ENCODE data around the gene CPED1.

DNA sequence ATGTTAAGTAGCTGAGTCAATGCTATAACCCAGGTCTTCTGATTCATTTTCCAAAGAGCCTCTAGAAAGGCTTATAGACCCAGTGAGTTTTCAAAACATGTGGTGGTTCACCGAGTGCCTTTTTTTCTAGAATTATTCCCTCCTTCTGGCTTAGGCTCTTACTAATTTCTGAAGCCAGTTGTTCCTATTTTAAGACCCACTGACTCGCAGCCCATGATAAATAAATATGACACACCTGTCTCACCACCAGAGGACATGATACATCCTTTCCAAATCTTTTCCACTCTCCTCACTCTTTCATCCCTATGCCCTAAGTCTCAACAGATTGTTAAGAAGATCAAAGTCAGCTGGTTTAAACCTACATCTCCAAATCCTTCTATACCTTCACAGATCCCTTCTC is 214.3 kb downstream of the CPED1 start:
- TF ChIP-seq, protein P1, sequence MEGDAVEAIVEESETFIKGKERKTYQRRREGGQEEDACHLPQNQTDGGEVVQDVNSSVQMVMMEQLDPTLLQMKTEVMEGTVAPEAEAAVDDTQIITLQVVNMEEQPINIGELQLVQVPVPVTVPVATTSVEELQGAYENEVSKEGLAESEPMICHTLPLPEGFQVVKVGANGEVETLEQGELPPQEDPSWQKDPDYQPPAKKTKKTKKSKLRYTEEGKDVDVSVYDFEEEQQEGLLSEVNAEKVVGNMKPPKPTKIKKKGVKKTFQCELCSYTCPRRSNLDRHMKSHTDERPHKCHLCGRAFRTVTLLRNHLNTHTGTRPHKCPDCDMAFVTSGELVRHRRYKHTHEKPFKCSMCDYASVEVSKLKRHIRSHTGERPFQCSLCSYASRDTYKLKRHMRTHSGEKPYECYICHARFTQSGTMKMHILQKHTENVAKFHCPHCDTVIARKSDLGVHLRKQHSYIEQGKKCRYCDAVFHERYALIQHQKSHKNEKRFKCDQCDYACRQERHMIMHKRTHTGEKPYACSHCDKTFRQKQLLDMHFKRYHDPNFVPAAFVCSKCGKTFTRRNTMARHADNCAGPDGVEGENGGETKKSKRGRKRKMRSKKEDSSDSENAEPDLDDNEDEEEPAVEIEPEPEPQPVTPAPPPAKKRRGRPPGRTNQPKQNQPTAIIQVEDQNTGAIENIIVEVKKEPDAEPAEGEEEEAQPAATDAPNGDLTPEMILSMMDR (IDR thresholded peaks at IDR 0.05): no peak
- TF ChIP-seq, protein P2, sequence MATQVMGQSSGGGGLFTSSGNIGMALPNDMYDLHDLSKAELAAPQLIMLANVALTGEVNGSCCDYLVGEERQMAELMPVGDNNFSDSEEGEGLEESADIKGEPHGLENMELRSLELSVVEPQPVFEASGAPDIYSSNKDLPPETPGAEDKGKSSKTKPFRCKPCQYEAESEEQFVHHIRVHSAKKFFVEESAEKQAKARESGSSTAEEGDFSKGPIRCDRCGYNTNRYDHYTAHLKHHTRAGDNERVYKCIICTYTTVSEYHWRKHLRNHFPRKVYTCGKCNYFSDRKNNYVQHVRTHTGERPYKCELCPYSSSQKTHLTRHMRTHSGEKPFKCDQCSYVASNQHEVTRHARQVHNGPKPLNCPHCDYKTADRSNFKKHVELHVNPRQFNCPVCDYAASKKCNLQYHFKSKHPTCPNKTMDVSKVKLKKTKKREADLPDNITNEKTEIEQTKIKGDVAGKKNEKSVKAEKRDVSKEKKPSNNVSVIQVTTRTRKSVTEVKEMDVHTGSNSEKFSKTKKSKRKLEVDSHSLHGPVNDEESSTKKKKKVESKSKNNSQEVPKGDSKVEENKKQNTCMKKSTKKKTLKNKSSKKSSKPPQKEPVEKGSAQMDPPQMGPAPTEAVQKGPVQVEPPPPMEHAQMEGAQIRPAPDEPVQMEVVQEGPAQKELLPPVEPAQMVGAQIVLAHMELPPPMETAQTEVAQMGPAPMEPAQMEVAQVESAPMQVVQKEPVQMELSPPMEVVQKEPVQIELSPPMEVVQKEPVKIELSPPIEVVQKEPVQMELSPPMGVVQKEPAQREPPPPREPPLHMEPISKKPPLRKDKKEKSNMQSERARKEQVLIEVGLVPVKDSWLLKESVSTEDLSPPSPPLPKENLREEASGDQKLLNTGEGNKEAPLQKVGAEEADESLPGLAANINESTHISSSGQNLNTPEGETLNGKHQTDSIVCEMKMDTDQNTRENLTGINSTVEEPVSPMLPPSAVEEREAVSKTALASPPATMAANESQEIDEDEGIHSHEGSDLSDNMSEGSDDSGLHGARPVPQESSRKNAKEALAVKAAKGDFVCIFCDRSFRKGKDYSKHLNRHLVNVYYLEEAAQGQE (IDR thresholded peaks at IDR 0.05; ENCODE audit: insufficient read depth in 1 of 2, low read depth in 2 of 2, low read length in 1 of 2): no peak
- TF ChIP-seq POLR2AphosphoS5 (IDR thresholded peaks at IDR 0.05; ENCODE audit: low read depth, low read length) (no peak), TCF7L2 (IDR thresholded peaks at IDR 0.05; ENCODE audit: low read depth, low read length) (no peak), SIN3A (IDR thresholded peaks at IDR 0.05; ENCODE audit: borderline replicate concordance, insufficient read depth, low read depth, low read length) (no peak)
